ENCODE results near the gene ST6GALNAC1.

The ST6GALNAC1 gene

GRCh38 chr17:76581515-76581914 lies 62.0 kb downstream of the ST6GALNAC1 start:
- DNase-seq, result no peak
- Mint-ChIP-seq H3K4me3 (no peak overlapping the region), H3K36me3 (no peaks in the 10 kb centered on the region), H3K27ac (no peak overlapping the region), H3K9me3 (no peaks in the 10 kb centered on the region), H3K4me1 (peaks cover 18 to 44% of the 10 kb centered on the region in 2 donors), H3K27me3 (peaks cover 4 to 17% of the 10 kb centered on the region in 2 donors)
- ATAC-seq (replicated peaks), result no peak

- peaks cover 0 to 4% of the 10 kb centered on the region in 2 donors for H3K36me3 Mint-ChIP-seq
- peak; percentile 36 for DNase-seq
- peaks cover 16 to 29% of the 10 kb centered on the region in 2 donors for H3K4me1 Mint-ChIP-seq
- peaks cover 0 to 4% of the 10 kb centered on the region in 2 donors for H3K27me3 Mint-ChIP-seq
- no peak overlapping the region for H3K4me3 Mint-ChIP-seq
- peak; percentile 92 to 96 for ATAC-seq (replicated peaks)
- H3K9me3 Mint-ChIP-seq, result no peaks in the 10 kb centered on the region
- no peak overlapping the region for H3K27ac Mint-ChIP-seq
These were observed 64.3 kb downstream of the ST6GALNAC1 start for GRCh38 chr17:76579281-76579680.

- Mint-ChIP-seq H3K4me1 (peaks cover 16 to 29% of the 10 kb centered on the region in 2 donors), H3K27ac (no peak overlapping the region), H3K4me3 (no peak overlapping the region), H3K27me3 (no peaks in the 10 kb centered on the region), H3K9me3 (no peaks in the 10 kb centered on the region), H3K36me3 (peaks cover 0 to 9% of the 10 kb centered on the region in 2 donors)
- no peak for DNase-seq
- ATAC-seq (replicated peaks), result no peak
These were observed 65.2 kb downstream of the ST6GALNAC1 start for GRCh38 chr17:76578376-76578775.

DNA sequence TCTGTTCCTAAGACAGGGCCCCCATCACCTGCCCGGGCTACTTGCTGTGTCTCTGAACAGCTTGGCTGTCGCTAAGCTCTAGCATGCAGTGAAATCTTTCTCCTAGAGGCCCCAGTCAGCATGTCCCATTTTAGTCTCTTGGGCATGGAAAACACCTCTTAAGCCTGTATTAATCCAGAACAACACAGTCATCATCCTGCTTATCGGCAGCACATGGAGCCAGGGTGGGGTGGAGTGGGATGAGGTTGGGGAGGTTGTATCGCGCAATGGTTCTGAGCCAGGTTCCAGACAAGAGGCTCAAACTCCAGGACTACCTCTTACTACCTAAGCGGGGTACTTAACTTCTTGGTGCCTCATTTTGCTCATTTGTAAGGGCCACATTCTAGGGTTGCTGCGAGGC lies 65.7 kb downstream of the ST6GALNAC1 start:
- Mint-ChIP-seq H3K27me3 (no peaks in the 10 kb centered on the region), H3K36me3 (peaks cover 0 to 9% of the 10 kb centered on the region in 2 donors), H3K4me1 (peaks cover 16 to 29% of the 10 kb centered on the region in 2 donors), H3K27ac (no peak overlapping the region), H3K9me3 (no peaks in the 10 kb centered on the region), H3K4me3 (no peak overlapping the region)
- no peak for DNase-seq
- no peak for ATAC-seq (replicated peaks)

GRCh38 chr17:76576189-76576588 lies 67.4 kb downstream of the ST6GALNAC1 start:
- peaks cover 0 to 18% of the 10 kb centered on the region in 2 donors for H3K36me3 Mint-ChIP-seq
- DNase-seq (no peak), ATAC-seq (replicated peaks) (no peak)
- H3K9me3 Mint-ChIP-seq, result no peaks in the 10 kb centered on the region
- H3K27me3 Mint-ChIP-seq, result no peaks in the 10 kb centered on the region
- H3K4me1 Mint-ChIP-seq, result peaks cover 12 to 23% of the 10 kb centered on the region in 2 donors
- H3K4me3 Mint-ChIP-seq, result no peak overlapping the region
- H3K27ac Mint-ChIP-seq, result no peak overlapping the region

DNA sequence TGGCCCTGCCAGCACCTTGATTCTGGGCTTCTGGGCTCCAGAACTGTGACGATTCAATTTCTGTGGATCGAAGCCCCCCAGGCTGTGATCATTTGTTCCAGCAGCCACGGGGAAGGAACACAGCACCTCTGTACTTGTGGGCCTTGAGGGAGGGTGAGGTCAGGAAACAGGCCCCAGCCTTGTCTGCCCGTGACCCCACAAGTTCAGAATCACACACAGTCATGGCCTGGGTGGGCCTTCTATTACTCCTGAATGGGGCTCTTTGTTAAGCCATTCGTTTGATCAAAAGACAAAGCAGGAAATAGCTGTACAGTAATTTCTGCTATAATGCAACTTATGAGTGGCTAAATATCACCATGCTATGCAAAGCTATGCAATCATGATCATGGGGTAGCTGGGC lies 68.0 kb downstream of the ST6GALNAC1 start:
- H3K4me1 Mint-ChIP-seq, result peaks cover 10 to 17% of the 10 kb centered on the region in 2 donors
- no peak overlapping the region for H3K4me3 Mint-ChIP-seq
- H3K9me3 Mint-ChIP-seq, result no peaks in the 10 kb centered on the region
- ATAC-seq (replicated peaks) (no peak), DNase-seq (no peak)
- H3K36me3 Mint-ChIP-seq, result peaks cover 0 to 24% of the 10 kb centered on the region in 2 donors
- no peaks in the 10 kb centered on the region for H3K27me3 Mint-ChIP-seq
- H3K27ac Mint-ChIP-seq, result no peak overlapping the region
